ENCODE data around the gene ADAMTS12. TPM values are rescaled to one million over a fixed set of nuclear protein-coding genes. Genes with fewer than 3 reads are reported as not detected.

Gene ADAMTS12
- total RNA-seq, 2 experiments from 2014 or later, result not detected

DNA sequence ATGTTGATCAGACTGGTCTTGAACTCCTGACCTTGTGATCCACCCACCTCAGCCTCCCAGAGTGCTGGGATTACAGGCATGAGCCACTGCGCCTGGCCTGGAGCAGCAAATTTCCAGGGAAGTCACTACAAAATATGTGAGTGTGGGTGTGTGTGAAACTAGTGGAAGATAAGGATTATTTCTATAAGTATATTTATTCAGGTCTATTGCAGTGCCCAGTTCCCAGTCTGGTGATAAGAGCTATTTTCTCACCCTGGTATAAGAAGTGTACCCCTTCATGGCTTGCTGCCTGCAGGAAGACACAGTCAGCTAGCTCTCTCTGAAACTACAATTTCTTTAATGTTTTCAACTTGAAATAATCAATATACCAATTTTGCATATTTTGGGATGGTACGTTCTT lies 414.0 kb downstream of the ADAMTS12 start:
- CTCF ChIA-PET (ENCODE audit: unreplicated experiment), result no interaction called here
- TF ChIP-seq EZH2phosphoT487 (IDR thresholded peaks at IDR 0.05; ENCODE audit: borderline replicate concordance, low read depth, low read length), result no peak
- TF ChIP-seq, protein P1, sequence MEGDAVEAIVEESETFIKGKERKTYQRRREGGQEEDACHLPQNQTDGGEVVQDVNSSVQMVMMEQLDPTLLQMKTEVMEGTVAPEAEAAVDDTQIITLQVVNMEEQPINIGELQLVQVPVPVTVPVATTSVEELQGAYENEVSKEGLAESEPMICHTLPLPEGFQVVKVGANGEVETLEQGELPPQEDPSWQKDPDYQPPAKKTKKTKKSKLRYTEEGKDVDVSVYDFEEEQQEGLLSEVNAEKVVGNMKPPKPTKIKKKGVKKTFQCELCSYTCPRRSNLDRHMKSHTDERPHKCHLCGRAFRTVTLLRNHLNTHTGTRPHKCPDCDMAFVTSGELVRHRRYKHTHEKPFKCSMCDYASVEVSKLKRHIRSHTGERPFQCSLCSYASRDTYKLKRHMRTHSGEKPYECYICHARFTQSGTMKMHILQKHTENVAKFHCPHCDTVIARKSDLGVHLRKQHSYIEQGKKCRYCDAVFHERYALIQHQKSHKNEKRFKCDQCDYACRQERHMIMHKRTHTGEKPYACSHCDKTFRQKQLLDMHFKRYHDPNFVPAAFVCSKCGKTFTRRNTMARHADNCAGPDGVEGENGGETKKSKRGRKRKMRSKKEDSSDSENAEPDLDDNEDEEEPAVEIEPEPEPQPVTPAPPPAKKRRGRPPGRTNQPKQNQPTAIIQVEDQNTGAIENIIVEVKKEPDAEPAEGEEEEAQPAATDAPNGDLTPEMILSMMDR (conservative IDR thresholded peaks at IDR 0.05; ENCODE audit: low read length), result no peak
- H3K4me3 ChIP-seq (ENCODE audit: low read depth, low read length, poor library complexity, severe bottlenecking), result no peak overlapping the region
- H3K79me2 ChIP-seq (ENCODE audit: insufficient read depth, low read depth, low read length), result no peaks in the 10 kb centered on the region
- H3K9me2 ChIP-seq (ENCODE audit: insufficient read depth, low read length), result no peaks in the 10 kb centered on the region
- H3K27ac ChIP-seq (ENCODE audit: low read depth, low read length, poor library complexity, severe bottlenecking), result no peak overlapping the region
- intact Hi-C loops (cut with micrococcal nuclease; ENCODE audit: unreplicated experiment), result no loop called here
- no peak overlapping the region for H3K4me2 ChIP-seq (ENCODE audit: low read length)
- H2AFZ ChIP-seq (ENCODE audit: low read length), result no peak overlapping the region
- no TSS peak for BruUV-seq (replicated peaks)
- no peak for DNase-seq (ENCODE audit: low spot score)
- peaks cover 33% of the 10 kb centered on the region for H3K36me3 ChIP-seq (ENCODE audit: insufficient read depth, low read length)
- no peaks in the 10 kb centered on the region for H3K4me1 ChIP-seq (ENCODE audit: insufficient read depth, low read length, poor library complexity, severe bottlenecking)
- POLR2A ChIA-PET, result interaction anchor here (0.6 to 1.6 kb wide), 3 partner anchors 8 to 852 kb away, joined by 4 to 7 read pairs (median 6); no protein-coding TSS in a partner anchor
- H4K20me1 ChIP-seq (ENCODE audit: insufficient read depth, low read length), result no peaks in the 10 kb centered on the region
- no peaks in the 10 kb centered on the region for H3K9me3 ChIP-seq (ENCODE audit: low read length)

GRCh38 chr5:33476992-33477391 lies 414.8 kb downstream of the ADAMTS12 start:
- Histone ChIP-seq H3K4me1 (ENCODE audit: insufficient read depth, low read length, poor library complexity, severe bottlenecking) (no peaks in the 10 kb centered on the region), H3K9me2 (ENCODE audit: insufficient read depth, low read length) (no peaks in the 10 kb centered on the region), H3K36me3 (ENCODE audit: insufficient read depth, low read length) (peaks cover 41% of the 10 kb centered on the region), H3K9me3 (ENCODE audit: low read length) (no peaks in the 10 kb centered on the region), H3K4me3 (ENCODE audit: low read depth, low read length, poor library complexity, severe bottlenecking) (no peak overlapping the region), H3K27ac (ENCODE audit: low read depth, low read length, poor library complexity, severe bottlenecking) (no peak overlapping the region), H2AFZ (ENCODE audit: low read length) (no peak overlapping the region), H3K4me2 (ENCODE audit: low read length) (no peak overlapping the region), H4K20me1 (ENCODE audit: insufficient read depth, low read length) (no peaks in the 10 kb centered on the region), H3K79me2 (ENCODE audit: insufficient read depth, low read depth, low read length) (no peaks in the 10 kb centered on the region)
- POLR2A ChIA-PET, result no interaction called here
- intact Hi-C loops (cut with micrococcal nuclease; ENCODE audit: unreplicated experiment), result no loop called here
- CTCF ChIA-PET (ENCODE audit: unreplicated experiment), result no interaction called here
- no TSS peak for BruUV-seq (replicated peaks)
- TF ChIP-seq EZH2phosphoT487 (IDR thresholded peaks at IDR 0.05; ENCODE audit: borderline replicate concordance, low read depth, low read length), result no peak
- TF ChIP-seq, protein P1 (conservative IDR thresholded peaks at IDR 0.05; ENCODE audit: low read length), result no peak
- DNase-seq (ENCODE audit: low spot score), result no peak

DNA sequence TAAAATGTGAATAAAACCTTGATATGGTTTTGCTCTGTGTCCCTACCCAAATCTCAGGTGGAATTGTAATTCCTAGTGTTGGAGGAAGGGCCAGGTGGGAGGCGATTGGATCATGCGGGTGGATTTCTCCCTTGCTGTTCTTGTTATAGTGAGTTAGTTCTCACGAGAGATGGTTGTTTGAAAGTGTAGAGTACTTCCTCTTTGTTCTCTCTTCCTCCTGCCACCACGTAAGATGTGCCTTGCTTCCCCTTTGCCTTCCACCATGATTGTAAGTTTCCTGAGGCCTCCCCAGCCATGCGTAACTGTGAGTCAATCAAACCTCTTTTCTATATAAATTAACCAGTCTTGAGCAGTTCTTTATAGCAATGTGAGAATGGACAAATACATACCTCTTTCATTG lies 416.1 kb downstream of the ADAMTS12 start:
- intact Hi-C loops (cut with micrococcal nuclease; ENCODE audit: unreplicated experiment), result no loop called here

More for the DNA sequence above, 416.1 kb downstream of the ADAMTS12 start:
- Histone ChIP-seq H3K9me2 (ENCODE audit: insufficient read depth, low read length) (no peaks in the 10 kb centered on the region), H2AFZ (ENCODE audit: low read length) (no peak overlapping the region), H3K4me3 (ENCODE audit: low read depth, low read length, poor library complexity, severe bottlenecking) (no peak overlapping the region), H3K9me3 (ENCODE audit: low read length) (no peaks in the 10 kb centered on the region), H4K20me1 (ENCODE audit: insufficient read depth, low read length) (no peaks in the 10 kb centered on the region), H3K79me2 (ENCODE audit: insufficient read depth, low read depth, low read length) (no peaks in the 10 kb centered on the region), H3K27ac (ENCODE audit: low read depth, low read length, poor library complexity, severe bottlenecking) (no peak overlapping the region), H3K4me1 (ENCODE audit: insufficient read depth, low read length, poor library complexity, severe bottlenecking) (no peaks in the 10 kb centered on the region), H3K4me2 (ENCODE audit: low read length) (no peak overlapping the region), H3K36me3 (ENCODE audit: insufficient read depth, low read length) (peaks cover 54% of the 10 kb centered on the region)
- BruUV-seq (replicated peaks), result no TSS peak
- ChIA-PET CTCF (ENCODE audit: unreplicated experiment) (no interaction called here), POLR2A (no interaction called here)
- TF ChIP-seq, protein P1 (conservative IDR thresholded peaks at IDR 0.05; ENCODE audit: low read length), result no peak
- TF ChIP-seq EZH2phosphoT487 (IDR thresholded peaks at IDR 0.05; ENCODE audit: borderline replicate concordance, low read depth, low read length), result no peak
- DNase-seq (ENCODE audit: low spot score), result no peak

Measured in OCI-LY7 (cell line).